ENCODE measurements around the gene OSBPL6. TPM values are rescaled to one million over a fixed set of nuclear protein-coding genes. Genes with fewer than 3 reads are reported as not detected.

OSBPL6 gene
- total and polyA plus RNA-seq, 2 donors (not counting 1 experiment from before 2014, with no cell fraction given), result 0.06 TPM; not detected in 1

DNA sequence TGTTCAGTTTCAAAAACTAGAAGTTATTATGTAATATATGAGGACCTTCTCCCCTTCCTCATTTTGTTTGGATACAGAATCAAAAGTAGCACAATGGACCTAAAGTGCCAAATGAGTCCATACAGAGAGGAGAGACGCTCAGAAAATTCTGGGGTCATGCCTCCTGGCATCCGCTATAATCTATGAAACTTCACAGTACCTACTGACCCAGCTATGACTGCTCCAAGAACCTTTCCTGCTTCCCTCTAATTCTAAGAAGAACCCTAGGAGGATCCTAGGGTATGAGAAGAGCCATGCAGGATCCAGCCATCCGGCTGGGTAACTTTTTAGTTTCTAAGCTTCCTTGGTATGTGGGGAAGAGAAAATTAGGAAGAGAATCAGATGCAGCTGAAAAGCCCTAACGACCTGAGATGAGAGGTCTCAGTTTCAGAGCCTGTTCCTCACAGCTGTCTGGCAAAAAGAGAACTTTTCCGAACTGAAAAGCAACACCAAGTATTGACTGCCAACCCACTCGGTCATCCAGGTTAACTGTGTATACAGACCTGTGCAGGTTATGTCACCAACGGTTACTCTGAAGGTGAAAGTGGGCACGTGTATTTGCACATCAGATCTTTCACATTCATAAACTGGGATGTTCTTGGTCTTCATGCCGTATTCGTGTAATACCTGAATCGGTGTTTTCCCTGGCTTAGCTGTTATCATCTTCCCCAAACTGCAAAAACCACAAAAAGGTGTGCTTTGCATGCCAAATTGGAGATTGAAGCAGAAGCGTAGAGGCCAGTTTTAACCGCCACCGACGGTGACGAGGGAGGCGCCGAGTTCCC is 255.6 kb downstream of the OSBPL6 start:
- Mint-ChIP-seq H3K27ac (peak overlapping the region; percentile 92), H3K4me1 (peaks cover 29% of the 10 kb centered on the region), H3K27me3 (no peaks in the 10 kb centered on the region), H3K9me3 (ENCODE audit: insufficient read depth) (no peaks in the 10 kb centered on the region), H3K4me3 (peak overlapping the region; percentile 88)
- H3K4me3 ChIP-seq (ENCODE audit: control extremely low read depth in 1 of 5, extremely low read depth in 1 of 5, insufficient read depth in 1 of 5, low read depth in 2 of 5, low read length in 4 of 5), result peak overlapping the region; percentile 70 to 97 (median 92)
- peak overlapping the region; percentile 90 for H2AFZ ChIP-seq (ENCODE audit: insufficient read depth, low read depth, low read length, poor library complexity, severe bottlenecking)
- DNase-seq, result peak; percentile 89
- ChIA-PET CTCF (interaction anchor here (5.5 kb wide), 1 partner anchor 36 kb away, joined by 34 read pairs; no protein-coding TSS in a partner anchor), POLR2A (interaction anchor here (1.2 kb wide), 1 partner anchor 80 kb away, joined by 4 read pairs; no protein-coding TSS in a partner anchor)
- H3K9me3 ChIP-seq (ENCODE audit: control extremely low read depth in 1 of 3, control insufficient read depth in 2 of 3, insufficient read depth in 1 of 3, low read length in 2 of 3), result no peaks in the 10 kb centered on the region
- H4K20me1 ChIP-seq (ENCODE audit: control insufficient read depth, insufficient read depth, low read length, poor library complexity, severe bottlenecking), result peaks cover 27% of the 10 kb centered on the region
- ATAC-seq (ENCODE audit: low read depth), result no peak
- TF ChIP-seq, protein P1, sequence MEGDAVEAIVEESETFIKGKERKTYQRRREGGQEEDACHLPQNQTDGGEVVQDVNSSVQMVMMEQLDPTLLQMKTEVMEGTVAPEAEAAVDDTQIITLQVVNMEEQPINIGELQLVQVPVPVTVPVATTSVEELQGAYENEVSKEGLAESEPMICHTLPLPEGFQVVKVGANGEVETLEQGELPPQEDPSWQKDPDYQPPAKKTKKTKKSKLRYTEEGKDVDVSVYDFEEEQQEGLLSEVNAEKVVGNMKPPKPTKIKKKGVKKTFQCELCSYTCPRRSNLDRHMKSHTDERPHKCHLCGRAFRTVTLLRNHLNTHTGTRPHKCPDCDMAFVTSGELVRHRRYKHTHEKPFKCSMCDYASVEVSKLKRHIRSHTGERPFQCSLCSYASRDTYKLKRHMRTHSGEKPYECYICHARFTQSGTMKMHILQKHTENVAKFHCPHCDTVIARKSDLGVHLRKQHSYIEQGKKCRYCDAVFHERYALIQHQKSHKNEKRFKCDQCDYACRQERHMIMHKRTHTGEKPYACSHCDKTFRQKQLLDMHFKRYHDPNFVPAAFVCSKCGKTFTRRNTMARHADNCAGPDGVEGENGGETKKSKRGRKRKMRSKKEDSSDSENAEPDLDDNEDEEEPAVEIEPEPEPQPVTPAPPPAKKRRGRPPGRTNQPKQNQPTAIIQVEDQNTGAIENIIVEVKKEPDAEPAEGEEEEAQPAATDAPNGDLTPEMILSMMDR (IDR thresholded peaks at IDR 0.05), result no peak
- no peak for TF ChIP-seq EZH2 (IDR thresholded peaks at IDR 0.05; ENCODE audit: borderline replicate concordance, insufficient read depth, low read depth, low read length, poor library complexity, severe bottlenecking)
- 6% methylated on average over 15 of the region's 18 CpGs for WGBS (ENCODE audit: insufficient coverage)
- peaks cover 7 to 16% of the 10 kb centered on the region in 2 donors for H3K4me1 ChIP-seq (ENCODE audit: control insufficient read depth in 2 of 2, insufficient read depth in 2 of 2, low read length in 2 of 2)
- H3K36me3 ChIP-seq (replicated peaks in 1 of 2; ENCODE audit: control extremely low read depth in 1 of 2, control insufficient read depth in 1 of 2, extremely low read depth in 1 of 2, insufficient read depth in 2 of 2, low read length in 1 of 2), result peaks cover 7 to 14% of the 10 kb centered on the region in 2 experiments
- no peaks in the 10 kb centered on the region for H3K27me3 ChIP-seq (replicated peaks in 1 of 4; ENCODE audit: control extremely low read depth in 1 of 4, control insufficient read depth in 3 of 4, insufficient read depth in 4 of 4, low read length in 3 of 4)
- H3K9ac ChIP-seq (ENCODE audit: low read length), result peak overlapping the region; percentile 91
- H3K4me2 ChIP-seq (replicated peaks; ENCODE audit: low read depth, low read length, poor library complexity, severe bottlenecking), result peak overlapping the region; percentile 97
- H3K79me2 ChIP-seq (ENCODE audit: control insufficient read depth, insufficient read depth, low read length), result peaks cover 22% of the 10 kb centered on the region
- H3K27ac ChIP-seq (ENCODE audit: low read length in 2 of 2), result peak overlapping the region; percentile 83 to 94
- intact Hi-C loops (cut with micrococcal nuclease), result loop anchor here (1.0 to 10.0 kb wide), 4 partner anchors 36 to 1237 kb away; partner anchors contain the start of genes HNRNPA3 and SESTD1

DNA sequence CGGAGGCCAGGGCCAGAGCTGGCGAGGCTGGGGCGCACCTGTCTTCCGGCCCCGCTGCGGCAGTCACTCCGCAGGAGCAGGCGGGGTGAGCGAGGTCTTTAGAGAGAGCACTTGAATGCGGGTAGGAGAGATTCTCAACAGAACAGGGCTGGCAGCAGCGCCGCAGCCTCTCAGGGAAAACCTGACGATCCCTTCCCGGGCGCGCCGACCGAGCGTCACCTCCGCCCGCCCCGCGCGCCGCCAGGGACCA is 256.1 kb downstream of the OSBPL6 start:
- peak overlapping the region; percentile 90 for H2AFZ ChIP-seq (ENCODE audit: insufficient read depth, low read depth, low read length, poor library complexity, severe bottlenecking)
- H3K4me3 ChIP-seq (ENCODE audit: control extremely low read depth in 1 of 5, extremely low read depth in 1 of 5, insufficient read depth in 1 of 5, low read depth in 2 of 5, low read length in 4 of 5), result peak overlapping the region; percentile 70 to 97 (median 92)
- H4K20me1 ChIP-seq (ENCODE audit: control insufficient read depth, insufficient read depth, low read length, poor library complexity, severe bottlenecking), result peaks cover 27% of the 10 kb centered on the region
- peaks cover 29% of the 10 kb centered on the region for H3K4me1 Mint-ChIP-seq
- peak overlapping the region; percentile 88 for H3K4me3 Mint-ChIP-seq
- ATAC-seq (ENCODE audit: low read depth) (peak; percentile 25), DNase-seq (no peak)
- TF ChIP-seq EZH2 (IDR thresholded peaks at IDR 0.05; ENCODE audit: borderline replicate concordance, insufficient read depth, low read depth, low read length, poor library complexity, severe bottlenecking), result no peak
- TF ChIP-seq, protein P1 (IDR thresholded peaks at IDR 0.05), result no peak
- no peaks in the 10 kb centered on the region for H3K27me3 ChIP-seq (replicated peaks in 1 of 4; ENCODE audit: control extremely low read depth in 1 of 4, control insufficient read depth in 3 of 4, insufficient read depth in 4 of 4, low read length in 3 of 4)
- peak overlapping the region; percentile 97 for H3K4me2 ChIP-seq (replicated peaks; ENCODE audit: low read depth, low read length, poor library complexity, severe bottlenecking)
- under 1% methylated on average over 25 of the region's 25 CpGs for WGBS (ENCODE audit: insufficient coverage)
- peak overlapping the region; percentile 91 for H3K9ac ChIP-seq (ENCODE audit: low read length)
- intact Hi-C loops (cut with micrococcal nuclease), result loop anchor here (1.0 to 10.0 kb wide), 4 partner anchors 36 to 1238 kb away; partner anchors contain the start of genes HNRNPA3 and SESTD1
- ChIA-PET CTCF (interaction anchor here (5.5 kb wide), 1 partner anchor 36 kb away, joined by 34 read pairs; no protein-coding TSS in a partner anchor), POLR2A (interaction anchor here (0.9 to 1.2 kb wide), 4 partner anchors 29 to 80 kb away, joined by 4 to 9 read pairs (median 4); partner anchors contain the start of gene PLEKHA3)
- peak overlapping the region; percentile 83 to 94 for H3K27ac ChIP-seq (ENCODE audit: low read length in 2 of 2)
- no peaks in the 10 kb centered on the region for H3K27me3 Mint-ChIP-seq
- H3K79me2 ChIP-seq (ENCODE audit: control insufficient read depth, insufficient read depth, low read length), result peaks cover 18% of the 10 kb centered on the region
- H3K36me3 ChIP-seq (replicated peaks in 1 of 2; ENCODE audit: control extremely low read depth in 1 of 2, control insufficient read depth in 1 of 2, extremely low read depth in 1 of 2, insufficient read depth in 2 of 2, low read length in 1 of 2), result peaks cover 2 to 8% of the 10 kb centered on the region in 2 experiments
- H3K4me1 ChIP-seq (ENCODE audit: control insufficient read depth in 2 of 2, insufficient read depth in 2 of 2, low read length in 2 of 2), result peaks cover 7 to 16% of the 10 kb centered on the region in 2 donors
- H3K9me3 ChIP-seq (ENCODE audit: control extremely low read depth in 1 of 3, control insufficient read depth in 2 of 3, insufficient read depth in 1 of 3, low read length in 2 of 3), result no peaks in the 10 kb centered on the region
- H3K27ac Mint-ChIP-seq, result peak overlapping the region; percentile 92
- H3K9me3 Mint-ChIP-seq (ENCODE audit: insufficient read depth), result no peaks in the 10 kb centered on the region
